WTC11 (cell line): ENCODE results near the gene GEMIN5.

Source experiments
- ELF4 ChIP-seq: sonication (generic); formaldehyde crosslinking; IDR thresholded peaks from 2 replicates; pipeline ENCODE4 v1.8.1; 2022; ENCODE audit warnings: low read depth, mild to moderate bottlenecking, moderate library complexity, missing genetic modification reagents
- FOXJ3 ChIP-seq: sonication (generic); formaldehyde crosslinking; IDR thresholded peaks from 2 replicates; pipeline ENCODE4 v1.9.0; 2021; ENCODE audit warnings: missing genetic modification reagents, mild to moderate bottlenecking, borderline replicate concordance
- RORB ChIP-seq: fragments of 250-450 bp; sonication (Bioruptor Pico); IDR thresholded peaks from 2 replicates; pipeline ENCODE4 v1.9.0; 2021; ENCODE audit warnings: mild to moderate bottlenecking
- TEAD1 ChIP-seq: sonication (generic); formaldehyde crosslinking; IDR thresholded peaks from 2 replicates; pipeline ENCODE4 v1.8.0; 2022; ENCODE audit warnings: mild to moderate bottlenecking, missing genetic modification reagents
- TEAD4 ChIP-seq: sonication (generic); formaldehyde crosslinking; IDR thresholded peaks from 2 replicates; pipeline ENCODE4 v1.8.0; 2022; ENCODE audit warnings: mild to moderate bottlenecking, missing genetic modification reagents
- ZNF423 ChIP-seq: fragments of 250-450 bp; sonication (Bioruptor Pico); IDR thresholded peaks from 2 replicates; pipeline ENCODE4 v2.1.2; 2022; ENCODE audit warnings: mild to moderate bottlenecking, moderate library complexity
- TF ChIP-seq, protein P1 (sequence below): sonication (generic); formaldehyde crosslinking; IDR thresholded peaks from 2 replicates; pipeline ENCODE4 v1.8.1; 2023; ENCODE audit warnings: mild to moderate bottlenecking, missing genetic modification reagents
- TF ChIP-seq, protein P2 (sequence below): fragments of 200-600 bp; IDR thresholded peaks from 2 replicates; pipeline ENCODE4 v1.8.0; 2022; ENCODE audit warnings: antibody characterized with exemption
- TF ChIP-seq, protein P3 (sequence below): fragments of 250-450 bp; sonication (Bioruptor Pico); IDR thresholded peaks from 2 replicates; pipeline ENCODE4 v1.8.0; 2021; ENCODE audit warnings: mild to moderate bottlenecking
- TF ChIP-seq, protein P4 (sequence below): sonication (generic); formaldehyde crosslinking; IDR thresholded peaks from 2 replicates; pipeline ENCODE4 v1.8.0; 2022; ENCODE audit warnings: mild to moderate bottlenecking, missing genetic modification reagents
- TF ChIP-seq, protein P5 (sequence below): sonication (generic); formaldehyde crosslinking; IDR thresholded peaks from 2 replicates; pipeline ENCODE4 v1.8.1; 2022; ENCODE audit warnings: missing genetic modification reagents, borderline replicate concordance
- TF ChIP-seq, protein P6 (sequence below): sonication (generic); formaldehyde crosslinking; IDR thresholded peaks from 2 replicates; pipeline ENCODE4 v1.8.1; 2023; ENCODE audit warnings: mild to moderate bottlenecking, missing genetic modification reagents, moderate library complexity

DNA sequence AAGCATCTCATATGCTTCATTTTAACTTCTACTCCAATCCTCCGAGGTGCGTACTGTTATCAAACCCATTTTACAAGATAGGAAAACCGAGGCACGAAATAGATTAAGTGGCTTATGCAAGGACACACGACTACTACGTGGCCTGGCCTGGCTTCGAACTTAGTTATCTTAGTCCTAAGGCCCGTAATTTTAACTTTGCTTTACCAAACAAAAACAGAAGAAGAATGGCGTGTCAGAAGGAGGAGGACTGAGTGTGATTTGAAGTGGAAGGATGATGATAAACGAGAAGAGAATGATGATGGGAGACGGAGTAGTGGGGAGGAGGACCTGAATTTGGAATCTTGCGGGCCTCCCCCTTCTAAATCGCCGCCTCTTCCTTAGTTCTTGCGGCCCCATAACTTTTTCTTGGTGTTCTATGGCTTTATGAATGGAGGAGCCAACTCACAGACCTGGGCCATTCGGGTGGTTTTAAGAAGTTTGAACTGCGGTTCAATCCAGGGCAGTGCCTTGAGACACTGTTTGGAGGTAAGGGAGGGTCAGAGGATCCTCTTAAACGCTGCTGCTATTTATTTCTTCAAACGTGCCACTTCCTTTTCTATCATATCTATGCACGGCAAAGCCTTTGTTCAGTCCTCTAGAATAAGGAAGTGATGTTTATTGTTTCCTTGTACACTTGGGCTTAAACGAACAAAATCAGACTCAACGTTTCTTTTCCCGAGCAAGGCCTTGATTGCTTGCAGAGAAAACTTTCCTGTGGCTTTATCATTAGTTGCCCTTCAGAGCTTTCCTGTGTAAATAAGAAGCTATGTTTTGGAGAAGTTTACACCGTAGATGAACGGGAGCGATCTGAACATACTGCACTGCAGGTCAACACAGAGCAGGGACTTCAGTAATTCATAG, 78.8 kb downstream of the GEMIN5 start:
- TF ChIP-seq, protein P1, sequence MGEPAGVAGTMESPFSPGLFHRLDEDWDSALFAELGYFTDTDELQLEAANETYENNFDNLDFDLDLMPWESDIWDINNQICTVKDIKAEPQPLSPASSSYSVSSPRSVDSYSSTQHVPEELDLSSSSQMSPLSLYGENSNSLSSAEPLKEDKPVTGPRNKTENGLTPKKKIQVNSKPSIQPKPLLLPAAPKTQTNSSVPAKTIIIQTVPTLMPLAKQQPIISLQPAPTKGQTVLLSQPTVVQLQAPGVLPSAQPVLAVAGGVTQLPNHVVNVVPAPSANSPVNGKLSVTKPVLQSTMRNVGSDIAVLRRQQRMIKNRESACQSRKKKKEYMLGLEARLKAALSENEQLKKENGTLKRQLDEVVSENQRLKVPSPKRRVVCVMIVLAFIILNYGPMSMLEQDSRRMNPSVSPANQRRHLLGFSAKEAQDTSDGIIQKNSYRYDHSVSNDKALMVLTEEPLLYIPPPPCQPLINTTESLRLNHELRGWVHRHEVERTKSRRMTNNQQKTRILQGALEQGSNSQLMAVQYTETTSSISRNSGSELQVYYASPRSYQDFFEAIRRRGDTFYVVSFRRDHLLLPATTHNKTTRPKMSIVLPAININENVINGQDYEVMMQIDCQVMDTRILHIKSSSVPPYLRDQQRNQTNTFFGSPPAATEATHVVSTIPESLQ (CRISPR knock-in tag) = no peak
- TF ChIP-seq TEAD1 (no peak), ZNF423 (no peak), RORB (CRISPR knock-in tag) (no peak), FOXJ3 (no peak), TEAD4 (no peak), ELF4 (CRISPR knock-in tag) (no peak)
- TF ChIP-seq, protein P2, sequence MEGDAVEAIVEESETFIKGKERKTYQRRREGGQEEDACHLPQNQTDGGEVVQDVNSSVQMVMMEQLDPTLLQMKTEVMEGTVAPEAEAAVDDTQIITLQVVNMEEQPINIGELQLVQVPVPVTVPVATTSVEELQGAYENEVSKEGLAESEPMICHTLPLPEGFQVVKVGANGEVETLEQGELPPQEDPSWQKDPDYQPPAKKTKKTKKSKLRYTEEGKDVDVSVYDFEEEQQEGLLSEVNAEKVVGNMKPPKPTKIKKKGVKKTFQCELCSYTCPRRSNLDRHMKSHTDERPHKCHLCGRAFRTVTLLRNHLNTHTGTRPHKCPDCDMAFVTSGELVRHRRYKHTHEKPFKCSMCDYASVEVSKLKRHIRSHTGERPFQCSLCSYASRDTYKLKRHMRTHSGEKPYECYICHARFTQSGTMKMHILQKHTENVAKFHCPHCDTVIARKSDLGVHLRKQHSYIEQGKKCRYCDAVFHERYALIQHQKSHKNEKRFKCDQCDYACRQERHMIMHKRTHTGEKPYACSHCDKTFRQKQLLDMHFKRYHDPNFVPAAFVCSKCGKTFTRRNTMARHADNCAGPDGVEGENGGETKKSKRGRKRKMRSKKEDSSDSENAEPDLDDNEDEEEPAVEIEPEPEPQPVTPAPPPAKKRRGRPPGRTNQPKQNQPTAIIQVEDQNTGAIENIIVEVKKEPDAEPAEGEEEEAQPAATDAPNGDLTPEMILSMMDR = no peak
- TF ChIP-seq, protein P3, sequence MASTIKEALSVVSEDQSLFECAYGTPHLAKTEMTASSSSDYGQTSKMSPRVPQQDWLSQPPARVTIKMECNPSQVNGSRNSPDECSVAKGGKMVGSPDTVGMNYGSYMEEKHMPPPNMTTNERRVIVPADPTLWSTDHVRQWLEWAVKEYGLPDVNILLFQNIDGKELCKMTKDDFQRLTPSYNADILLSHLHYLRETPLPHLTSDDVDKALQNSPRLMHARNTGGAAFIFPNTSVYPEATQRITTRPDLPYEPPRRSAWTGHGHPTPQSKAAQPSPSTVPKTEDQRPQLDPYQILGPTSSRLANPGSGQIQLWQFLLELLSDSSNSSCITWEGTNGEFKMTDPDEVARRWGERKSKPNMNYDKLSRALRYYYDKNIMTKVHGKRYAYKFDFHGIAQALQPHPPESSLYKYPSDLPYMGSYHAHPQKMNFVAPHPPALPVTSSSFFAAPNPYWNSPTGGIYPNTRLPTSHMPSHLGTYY (CRISPR knock-in tag) = no peak
- TF ChIP-seq, protein P4, sequence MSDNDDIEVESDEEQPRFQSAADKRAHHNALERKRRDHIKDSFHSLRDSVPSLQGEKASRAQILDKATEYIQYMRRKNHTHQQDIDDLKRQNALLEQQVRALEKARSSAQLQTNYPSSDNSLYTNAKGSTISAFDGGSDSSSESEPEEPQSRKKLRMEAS (CRISPR knock-in tag) = no peak
- TF ChIP-seq, protein P5, sequence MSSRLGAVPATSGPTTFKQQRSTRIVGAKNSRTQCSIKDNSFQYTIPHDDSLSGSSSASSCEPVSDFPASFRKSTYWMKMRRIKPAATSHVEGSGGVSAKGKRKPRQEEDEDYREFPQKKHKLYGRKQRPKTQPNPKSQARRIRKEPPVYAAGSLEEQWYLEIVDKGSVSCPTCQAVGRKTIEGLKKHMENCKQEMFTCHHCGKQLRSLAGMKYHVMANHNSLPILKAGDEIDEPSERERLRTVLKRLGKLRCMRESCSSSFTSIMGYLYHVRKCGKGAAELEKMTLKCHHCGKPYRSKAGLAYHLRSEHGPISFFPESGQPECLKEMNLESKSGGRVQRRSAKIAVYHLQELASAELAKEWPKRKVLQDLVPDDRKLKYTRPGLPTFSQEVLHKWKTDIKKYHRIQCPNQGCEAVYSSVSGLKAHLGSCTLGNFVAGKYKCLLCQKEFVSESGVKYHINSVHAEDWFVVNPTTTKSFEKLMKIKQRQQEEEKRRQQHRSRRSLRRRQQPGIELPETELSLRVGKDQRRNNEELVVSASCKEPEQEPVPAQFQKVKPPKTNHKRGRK (CRISPR knock-in tag) = no peak
- TF ChIP-seq, protein P6, sequence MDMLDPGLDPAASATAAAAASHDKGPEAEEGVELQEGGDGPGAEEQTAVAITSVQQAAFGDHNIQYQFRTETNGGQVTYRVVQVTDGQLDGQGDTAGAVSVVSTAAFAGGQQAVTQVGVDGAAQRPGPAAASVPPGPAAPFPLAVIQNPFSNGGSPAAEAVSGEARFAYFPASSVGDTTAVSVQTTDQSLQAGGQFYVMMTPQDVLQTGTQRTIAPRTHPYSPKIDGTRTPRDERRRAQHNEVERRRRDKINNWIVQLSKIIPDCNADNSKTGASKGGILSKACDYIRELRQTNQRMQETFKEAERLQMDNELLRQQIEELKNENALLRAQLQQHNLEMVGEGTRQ = no peak
